ENCODE data around the gene C9orf78.

Gene C9orf78

GRCh38 chr9:129835128-129835859 is at the start of gene C9orf78, which contains the start of gene USP20:
Gene C9orf78 (minus strand): TSS chr9:129835275. CDS start chr9:129835221, 54 bp downstream.
Gene USP20 (plus strand): TSS chr9:129835458. CDS start chr9:129852556, 17,098 bp downstream.
- peak; percentile 95 for DNase-seq

DNA sequence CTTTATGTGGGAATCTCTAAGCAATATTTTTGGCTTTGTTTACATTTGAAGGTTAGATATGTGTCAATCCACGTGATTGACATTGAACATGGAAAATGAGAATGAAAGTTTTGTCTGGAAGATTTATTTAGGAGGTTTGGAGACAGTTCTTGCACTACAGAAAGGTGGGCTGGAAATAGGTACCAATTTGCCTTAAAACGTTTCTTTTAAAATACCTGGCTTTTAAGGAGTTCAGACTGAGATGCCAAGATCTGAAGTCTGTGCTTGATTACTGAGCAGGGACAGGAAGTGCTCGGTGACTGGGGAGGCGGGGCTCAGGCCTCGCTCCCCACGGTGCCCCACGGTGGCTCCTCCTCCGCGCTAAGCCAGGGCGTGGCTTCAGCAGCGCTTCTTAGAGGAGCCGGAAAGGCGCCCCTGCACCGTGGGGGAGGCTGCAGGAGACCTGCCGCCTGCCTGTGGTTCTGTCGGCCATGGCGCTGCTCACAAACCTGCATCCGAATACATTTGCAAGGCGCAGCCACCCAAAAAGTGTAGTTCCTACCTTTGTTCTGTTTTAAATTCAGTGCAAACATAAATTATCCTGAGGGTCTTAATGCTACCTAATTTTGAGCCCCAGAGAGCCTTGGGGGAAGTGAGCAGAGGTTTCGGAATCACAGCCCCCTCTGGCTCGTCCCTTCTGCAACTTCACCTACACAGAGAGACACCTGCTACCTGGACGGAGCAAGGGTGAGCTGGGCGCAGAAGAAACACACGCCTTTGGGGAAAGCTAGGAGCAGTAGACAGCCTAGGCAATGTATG is 49.3 kb upstream of the C9orf78 start:
- DNase-seq: peak; percentile 95

DNA sequence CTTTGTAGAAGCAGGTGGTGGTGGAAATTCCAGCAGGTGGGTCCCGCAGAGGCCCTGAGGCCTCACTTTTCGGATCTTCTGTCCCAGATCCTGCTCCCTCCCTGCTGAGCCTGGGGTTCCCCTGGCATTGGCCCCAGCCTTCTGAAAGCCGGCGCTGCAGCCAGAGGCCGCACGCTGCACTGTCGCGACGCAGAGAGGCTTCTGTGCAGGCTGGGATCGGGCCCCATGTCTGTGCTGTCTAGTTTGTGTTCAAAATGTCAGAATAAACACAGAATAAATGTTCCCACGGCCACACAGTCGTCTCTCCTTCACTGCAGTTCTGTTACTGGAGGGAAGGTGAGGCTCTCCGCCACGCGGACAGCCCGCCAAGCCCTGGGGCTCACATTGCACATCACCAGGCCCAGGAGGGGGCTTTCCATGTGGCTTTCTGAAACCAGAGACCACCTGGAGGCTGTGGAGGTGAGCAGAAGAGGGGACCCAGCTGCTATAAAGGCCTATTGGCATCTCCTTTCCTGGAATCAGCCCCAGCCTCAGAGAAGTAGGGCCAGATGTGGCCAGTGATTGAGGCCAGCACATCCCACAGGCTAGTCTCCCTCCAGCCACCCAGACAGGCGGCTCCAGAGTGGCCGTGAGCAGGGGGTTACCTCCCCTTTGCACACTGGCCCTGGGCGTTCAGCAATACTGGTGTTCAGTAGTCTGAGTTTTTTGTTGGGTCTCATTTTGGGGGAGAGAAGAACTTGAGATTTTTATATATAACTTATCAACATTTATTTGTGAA is 46.7 kb upstream of the C9orf78 start:
- no peak for DNase-seq

- DNase-seq: no peak
Observed at GRCh38 chr9:129880654-129881546, 45.8 kb upstream of the C9orf78 start.

GRCh38 chr9:129879991-129880653 is 45.0 kb upstream of the C9orf78 start:
- no peak for DNase-seq

GRCh38 chr9:129879103-129879699 is 44.1 kb upstream of the C9orf78 start:
- DNase-seq: no peak

- no peak for DNase-seq
Observed at GRCh38 chr9:129878291-129878690, 43.2 kb upstream of the C9orf78 start.

- no peak for DNase-seq
Observed at GRCh38 chr9:129876815-129877214, 41.7 kb upstream of the C9orf78 start.

- no peak for DNase-seq
Observed at GRCh38 chr9:129875687-129876395, 40.8 kb upstream of the C9orf78 start.

GRCh38 chr9:129875181-129875611 is 40.1 kb upstream of the C9orf78 start:
- DNase-seq: no peak

DNA sequence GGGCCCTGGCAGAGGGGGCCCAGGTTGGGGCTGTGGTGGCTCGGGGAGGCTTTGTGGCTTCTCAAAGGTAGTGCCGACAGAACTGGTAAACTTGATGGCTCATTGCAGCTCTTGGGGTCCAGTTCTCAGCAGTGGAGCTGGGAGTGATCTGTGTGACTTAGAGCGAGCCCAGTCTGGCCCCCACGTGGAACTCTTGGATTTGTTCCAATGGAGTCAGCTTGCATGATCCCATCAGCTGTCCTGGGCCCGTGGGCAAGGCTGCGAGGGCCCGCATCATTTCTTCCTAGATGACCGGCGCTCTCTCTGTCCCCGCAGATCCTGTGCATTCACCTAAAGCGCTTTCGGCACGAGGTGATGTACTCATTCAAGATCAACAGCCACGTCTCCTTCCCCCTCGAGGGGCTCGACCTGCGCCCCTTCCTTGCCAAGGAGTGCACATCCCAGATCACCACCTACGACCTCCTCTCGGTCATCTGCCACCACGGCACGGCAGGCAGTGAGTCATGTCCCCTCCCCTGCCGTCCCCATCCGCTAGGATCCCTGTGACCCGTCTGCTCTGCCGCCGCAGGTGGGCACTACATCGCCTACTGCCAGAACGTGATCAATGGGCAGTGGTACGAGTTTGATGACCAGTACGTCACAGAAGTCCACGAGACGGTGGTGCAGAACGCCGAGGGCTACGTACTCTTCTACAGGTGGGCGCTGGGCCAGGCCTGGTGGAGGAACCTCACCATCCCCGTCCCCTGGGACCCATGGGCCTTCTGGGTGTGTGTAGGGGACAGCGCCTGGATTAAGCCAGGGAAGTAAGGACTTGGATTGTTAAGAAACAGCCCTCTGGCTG is 39.4 kb upstream of the C9orf78 start:
- DNase-seq: no peak

- no peak for DNase-seq
Observed at GRCh38 chr9:129873563-129874190, 38.6 kb upstream of the C9orf78 start.

DNA sequence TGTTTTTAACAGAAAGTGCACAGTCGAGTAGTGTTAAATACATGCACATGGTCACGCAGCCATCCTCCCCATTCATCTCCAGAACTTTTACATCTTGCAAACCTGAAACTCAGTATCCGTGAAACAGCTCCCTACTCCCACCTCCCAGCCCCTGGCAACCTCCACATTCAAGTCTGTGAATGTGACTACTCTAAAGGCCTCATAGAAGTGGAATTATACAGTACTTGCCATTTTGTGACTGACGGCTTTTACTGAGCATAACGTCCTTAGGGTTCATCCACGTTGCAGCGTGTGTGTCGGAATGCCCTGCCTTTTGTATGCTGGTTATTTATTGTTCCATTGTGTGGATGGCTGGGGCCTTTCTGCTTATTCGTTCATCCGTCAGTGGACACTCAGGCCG is 36.0 kb upstream of the C9orf78 start:
- no peak for DNase-seq

- no peak for DNase-seq
Observed at GRCh38 chr9:129869585-129870501, 34.8 kb upstream of the C9orf78 start.

DNA sequence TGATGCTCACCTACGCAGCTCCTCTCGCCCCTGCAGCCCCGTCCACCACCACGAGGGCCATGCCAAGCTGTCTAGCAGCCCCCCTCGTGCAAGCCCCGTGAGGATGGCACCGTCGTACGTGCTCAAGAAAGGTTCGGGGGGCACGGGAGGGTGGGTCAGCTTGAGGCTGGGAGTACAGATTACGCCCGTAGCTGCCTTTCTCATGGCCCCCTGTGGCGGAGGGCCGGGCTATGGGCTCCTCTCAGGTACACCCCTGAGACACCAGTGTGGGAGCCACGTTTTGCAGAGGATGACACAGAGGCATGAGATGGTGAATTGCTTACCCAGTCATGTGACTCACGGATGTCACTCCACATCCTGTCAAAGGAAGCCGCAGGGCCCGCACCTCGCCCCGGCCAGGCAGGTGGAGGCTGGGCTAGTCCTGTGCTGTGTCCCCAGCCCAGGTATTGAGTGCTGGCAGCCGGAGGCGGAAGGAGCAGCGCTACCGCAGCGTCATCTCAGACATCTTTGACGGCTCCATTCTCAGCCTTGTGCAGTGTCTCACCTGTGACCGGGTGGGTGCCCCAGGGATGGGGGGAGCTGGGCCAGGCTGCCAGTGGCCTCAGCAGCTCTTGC is 33.9 kb upstream of the C9orf78 start:
- peak; percentile 91 for DNase-seq

DNA sequence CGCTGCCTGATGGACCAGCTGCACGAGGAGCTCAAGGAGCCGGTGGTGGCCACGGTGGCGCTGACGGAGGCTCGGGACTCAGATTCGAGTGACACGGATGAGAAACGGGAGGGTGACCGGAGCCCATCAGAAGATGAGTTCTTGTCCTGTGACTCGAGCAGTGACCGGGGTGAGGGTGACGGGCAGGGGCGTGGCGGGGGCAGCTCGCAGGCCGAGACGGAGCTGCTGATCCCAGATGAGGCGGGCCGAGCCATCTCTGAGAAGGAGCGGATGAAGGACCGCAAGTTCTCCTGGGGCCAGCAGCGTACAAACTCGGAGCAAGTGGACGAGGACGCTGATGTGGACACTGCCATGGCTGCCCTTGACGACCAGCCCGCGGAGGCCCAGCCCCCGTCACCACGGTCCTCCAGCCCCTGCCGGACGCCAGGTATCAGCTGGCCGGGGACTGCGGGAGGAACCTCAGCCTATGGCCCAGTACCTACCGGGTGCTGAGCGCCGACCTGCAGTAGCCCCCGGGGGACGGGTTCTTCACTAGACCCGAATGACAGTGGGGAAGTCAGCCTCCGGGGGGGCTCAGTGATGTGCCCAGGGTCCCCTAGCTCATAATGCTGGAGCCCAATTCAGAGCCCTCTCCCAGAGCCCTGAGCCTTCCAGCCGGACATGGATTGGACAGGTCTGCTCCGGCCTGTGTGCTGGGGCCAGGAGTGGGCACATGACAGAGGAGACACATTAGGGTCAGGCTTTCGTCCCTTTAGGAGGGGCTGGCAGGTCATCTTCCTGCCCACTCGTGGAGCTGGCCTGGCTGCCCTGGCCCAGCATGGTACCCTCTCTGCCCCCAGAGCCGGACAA is 33.2 kb upstream of the C9orf78 start:
- DNase-seq: no peak
